ENCODE data around the gene LRRC45.
A peak's percentile ranks its signal among the peaks of the same experiment; 100 is the strongest.

LRRC45 gene

GRCh38 chr17:82052638-82053059, 29.5 kb downstream of the LRRC45 start:
- peak overlapping the region; percentile 75 to 88 for H3K4me3 ChIP-seq (ENCODE audit: low read depth in 1 of 2, low read length in 2 of 2)
- no peaks in the 10 kb centered on the region for H3K27me3 ChIP-seq (ENCODE audit: control insufficient read depth in 1 of 2, insufficient read depth in 2 of 2, low read length in 2 of 2)
- H3K27ac ChIP-seq (ENCODE audit: low read depth, low read length), result no peak overlapping the region
- no peaks in the 10 kb centered on the region for H3K9me3 ChIP-seq (ENCODE audit: low read length)
- peak overlapping the region; percentile 14 for H3K9ac ChIP-seq (ENCODE audit: low read length)
- H3K4me1 ChIP-seq (ENCODE audit: insufficient read depth, low read length), result peaks cover 26% of the 10 kb centered on the region
- H3K36me3 ChIP-seq (ENCODE audit: insufficient read depth, low read length), result peaks cover 27% of the 10 kb centered on the region

GRCh38 chr17:82053130-82053529, 30.0 kb downstream of the LRRC45 start:
- Histone ChIP-seq H3K27me3 (ENCODE audit: control insufficient read depth in 1 of 2, insufficient read depth in 2 of 2, low read length in 2 of 2) (no peaks in the 10 kb centered on the region), H3K27ac (ENCODE audit: low read depth, low read length) (no peak overlapping the region), H3K4me3 (ENCODE audit: low read depth in 1 of 2, low read length in 2 of 2) (peak overlapping the region; percentile 75 to 88), H3K9ac (ENCODE audit: low read length) (no peak overlapping the region), H3K4me1 (ENCODE audit: insufficient read depth, low read length) (peaks cover 26% of the 10 kb centered on the region), H3K9me3 (ENCODE audit: low read length) (no peaks in the 10 kb centered on the region), H3K36me3 (ENCODE audit: insufficient read depth, low read length) (peaks cover 28% of the 10 kb centered on the region)

- Histone ChIP-seq H3K36me3 (ENCODE audit: insufficient read depth, low read length) (peaks cover 22% of the 10 kb centered on the region), H3K9me3 (ENCODE audit: low read length) (no peaks in the 10 kb centered on the region), H3K27me3 (ENCODE audit: control insufficient read depth in 1 of 2, insufficient read depth in 2 of 2, low read length in 2 of 2) (no peaks in the 10 kb centered on the region), H3K27ac (ENCODE audit: low read depth, low read length) (no peak overlapping the region), H3K9ac (ENCODE audit: low read length) (no peak overlapping the region), H3K4me3 (ENCODE audit: low read depth in 1 of 2, low read length in 2 of 2) (no peak overlapping the region), H3K4me1 (ENCODE audit: insufficient read depth, low read length) (peaks cover 26% of the 10 kb centered on the region)
Measured at GRCh38 chr17:82053556-82054263, 30.6 kb downstream of the LRRC45 start.

- no peak overlapping the region for H3K27ac ChIP-seq (ENCODE audit: low read depth, low read length)
- H3K27me3 ChIP-seq (ENCODE audit: control insufficient read depth in 1 of 2, insufficient read depth in 2 of 2, low read length in 2 of 2), result no peaks in the 10 kb centered on the region
- no peak overlapping the region for H3K9ac ChIP-seq (ENCODE audit: low read length)
- peaks cover 22% of the 10 kb centered on the region for H3K36me3 ChIP-seq (ENCODE audit: insufficient read depth, low read length)
- H3K4me3 ChIP-seq (ENCODE audit: low read depth in 1 of 2, low read length in 2 of 2), result no peak overlapping the region
- peaks cover 26% of the 10 kb centered on the region for H3K4me1 ChIP-seq (ENCODE audit: insufficient read depth, low read length)
- H3K9me3 ChIP-seq (ENCODE audit: low read length), result no peaks in the 10 kb centered on the region
Measured at GRCh38 chr17:82054351-82055022, 31.4 kb downstream of the LRRC45 start.

- Histone ChIP-seq H3K9me3 (ENCODE audit: low read length) (no peaks in the 10 kb centered on the region), H3K27ac (ENCODE audit: low read depth, low read length) (no peak overlapping the region), H3K4me1 (ENCODE audit: insufficient read depth, low read length) (peaks cover 24% of the 10 kb centered on the region), H3K9ac (ENCODE audit: low read length) (no peak overlapping the region), H3K36me3 (ENCODE audit: insufficient read depth, low read length) (peaks cover 26% of the 10 kb centered on the region), H3K27me3 (ENCODE audit: control insufficient read depth in 1 of 2, insufficient read depth in 2 of 2, low read length in 2 of 2) (no peaks in the 10 kb centered on the region), H3K4me3 (ENCODE audit: low read depth in 1 of 2, low read length in 2 of 2) (no peak overlapping the region)
Measured at GRCh38 chr17:82055023-82055964, 32.2 kb downstream of the LRRC45 start.

- Histone ChIP-seq H3K36me3 (ENCODE audit: insufficient read depth, low read length) (peaks cover 35% of the 10 kb centered on the region), H3K27ac (ENCODE audit: low read depth, low read length) (no peak overlapping the region)
Measured at GRCh38 chr17:82055965-82056728, 33.0 kb downstream of the LRRC45 start.

GRCh38 chr17:82056729-82057621, 33.9 kb downstream of the LRRC45 start:
- Histone ChIP-seq H3K9me3 (ENCODE audit: low read length) (no peaks in the 10 kb centered on the region), H3K36me3 (ENCODE audit: insufficient read depth, low read length) (peaks cover 39% of the 10 kb centered on the region), H3K27me3 (ENCODE audit: control insufficient read depth in 1 of 2, insufficient read depth in 2 of 2, low read length in 2 of 2) (no peaks in the 10 kb centered on the region), H3K27ac (ENCODE audit: low read depth, low read length) (no peak overlapping the region), H3K4me3 (ENCODE audit: low read depth in 1 of 2, low read length in 2 of 2) (no peak overlapping the region), H3K9ac (ENCODE audit: low read length) (no peak overlapping the region), H3K4me1 (ENCODE audit: insufficient read depth, low read length) (peaks cover 17% of the 10 kb centered on the region)

More at GRCh38 chr17:82055965-82056728, 33.0 kb downstream of the LRRC45 start:
- Histone ChIP-seq H3K4me3 (ENCODE audit: low read depth in 1 of 2, low read length in 2 of 2) (no peak overlapping the region), H3K9ac (ENCODE audit: low read length) (no peak overlapping the region), H3K27me3 (ENCODE audit: control insufficient read depth in 1 of 2, insufficient read depth in 2 of 2, low read length in 2 of 2) (no peaks in the 10 kb centered on the region), H3K4me1 (ENCODE audit: insufficient read depth, low read length) (peaks cover 17% of the 10 kb centered on the region), H3K9me3 (ENCODE audit: low read length) (no peaks in the 10 kb centered on the region)

- Histone ChIP-seq H3K9ac (ENCODE audit: low read length) (no peak overlapping the region), H3K4me1 (ENCODE audit: insufficient read depth, low read length) (peaks cover 7% of the 10 kb centered on the region), H3K27me3 (ENCODE audit: control insufficient read depth in 1 of 2, insufficient read depth in 2 of 2, low read length in 2 of 2) (no peaks in the 10 kb centered on the region), H3K36me3 (ENCODE audit: insufficient read depth, low read length) (peaks cover 51% of the 10 kb centered on the region), H3K4me3 (ENCODE audit: low read depth in 1 of 2, low read length in 2 of 2) (no peak overlapping the region), H3K9me3 (ENCODE audit: low read length) (no peaks in the 10 kb centered on the region), H3K27ac (ENCODE audit: low read depth, low read length) (no peak overlapping the region)
Measured at GRCh38 chr17:82058230-82058854, 35.2 kb downstream of the LRRC45 start.

GRCh38 chr17:82058855-82059249, 35.7 kb downstream of the LRRC45 start:
- Histone ChIP-seq H3K4me3 (ENCODE audit: low read depth in 1 of 2, low read length in 2 of 2) (no peak overlapping the region), H3K27ac (ENCODE audit: low read depth, low read length) (no peak overlapping the region), H3K9ac (ENCODE audit: low read length) (no peak overlapping the region), H3K27me3 (ENCODE audit: control insufficient read depth in 1 of 2, insufficient read depth in 2 of 2, low read length in 2 of 2) (no peaks in the 10 kb centered on the region), H3K9me3 (ENCODE audit: low read length) (no peaks in the 10 kb centered on the region), H3K4me1 (ENCODE audit: insufficient read depth, low read length) (peaks cover 3% of the 10 kb centered on the region), H3K36me3 (ENCODE audit: insufficient read depth, low read length) (peaks cover 54% of the 10 kb centered on the region)

All from muscle layer of colon (tissue), 2 donors.